ENCODE data around the gene SOD1.

Gene SOD1

GRCh38 chr21:31659536-31660258 lies at the start of gene SOD1:
SOD1 (plus strand) TSS chr21:31659693; CDS start chr21:31659770, 77 bp downstream.
- TF ChIP-seq, protein P1, sequence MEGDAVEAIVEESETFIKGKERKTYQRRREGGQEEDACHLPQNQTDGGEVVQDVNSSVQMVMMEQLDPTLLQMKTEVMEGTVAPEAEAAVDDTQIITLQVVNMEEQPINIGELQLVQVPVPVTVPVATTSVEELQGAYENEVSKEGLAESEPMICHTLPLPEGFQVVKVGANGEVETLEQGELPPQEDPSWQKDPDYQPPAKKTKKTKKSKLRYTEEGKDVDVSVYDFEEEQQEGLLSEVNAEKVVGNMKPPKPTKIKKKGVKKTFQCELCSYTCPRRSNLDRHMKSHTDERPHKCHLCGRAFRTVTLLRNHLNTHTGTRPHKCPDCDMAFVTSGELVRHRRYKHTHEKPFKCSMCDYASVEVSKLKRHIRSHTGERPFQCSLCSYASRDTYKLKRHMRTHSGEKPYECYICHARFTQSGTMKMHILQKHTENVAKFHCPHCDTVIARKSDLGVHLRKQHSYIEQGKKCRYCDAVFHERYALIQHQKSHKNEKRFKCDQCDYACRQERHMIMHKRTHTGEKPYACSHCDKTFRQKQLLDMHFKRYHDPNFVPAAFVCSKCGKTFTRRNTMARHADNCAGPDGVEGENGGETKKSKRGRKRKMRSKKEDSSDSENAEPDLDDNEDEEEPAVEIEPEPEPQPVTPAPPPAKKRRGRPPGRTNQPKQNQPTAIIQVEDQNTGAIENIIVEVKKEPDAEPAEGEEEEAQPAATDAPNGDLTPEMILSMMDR (conservative IDR thresholded peaks at IDR 0.05; ENCODE audit: low read depth, low read length), result no peak
- peak; percentile 62 for DNase-seq (ENCODE audit: low read depth)

DNA sequence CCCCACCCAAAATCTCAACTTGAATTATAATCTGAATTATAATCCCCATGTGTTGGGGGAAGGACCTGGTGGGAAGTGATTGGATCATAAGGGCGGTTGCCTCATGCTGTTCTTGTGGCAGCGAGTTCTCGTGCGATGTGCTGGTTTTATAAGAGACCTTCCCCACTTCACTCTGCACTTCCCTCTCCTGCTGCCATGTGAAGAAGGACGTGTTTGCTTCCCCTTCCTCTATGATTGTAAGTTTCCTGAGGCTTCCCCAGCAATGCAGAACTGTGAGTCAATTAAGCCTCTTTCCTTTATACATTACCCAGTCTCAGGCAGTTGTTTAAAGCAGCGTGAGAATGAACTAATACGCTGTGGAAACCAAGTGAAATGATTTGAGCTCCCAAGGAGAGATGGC lies 48.0 kb upstream of the SOD1 start:
- H3K4me3 ChIP-seq (ENCODE audit: low read length), result no peak overlapping the region
- TF ChIP-seq, protein P1 (conservative IDR thresholded peaks at IDR 0.05; ENCODE audit: low read depth, low read length), result no peak
- DNase-seq (ENCODE audit: low read depth), result no peak

More at GRCh38 chr21:31659536-31660258, at the start of gene SOD1:
- peak within 1 kb of the TSS; percentile 75 for H3K4me3 ChIP-seq (ENCODE audit: low read length)

GRCh38 chr21:31612894-31613785 lies 46.4 kb upstream of the SOD1 start:
- TF ChIP-seq, protein P1 (conservative IDR thresholded peaks at IDR 0.05; ENCODE audit: low read depth, low read length), result no peak
- no peak for DNase-seq (ENCODE audit: low read depth)
- no peak overlapping the region for H3K4me3 ChIP-seq (ENCODE audit: low read length)

DNA sequence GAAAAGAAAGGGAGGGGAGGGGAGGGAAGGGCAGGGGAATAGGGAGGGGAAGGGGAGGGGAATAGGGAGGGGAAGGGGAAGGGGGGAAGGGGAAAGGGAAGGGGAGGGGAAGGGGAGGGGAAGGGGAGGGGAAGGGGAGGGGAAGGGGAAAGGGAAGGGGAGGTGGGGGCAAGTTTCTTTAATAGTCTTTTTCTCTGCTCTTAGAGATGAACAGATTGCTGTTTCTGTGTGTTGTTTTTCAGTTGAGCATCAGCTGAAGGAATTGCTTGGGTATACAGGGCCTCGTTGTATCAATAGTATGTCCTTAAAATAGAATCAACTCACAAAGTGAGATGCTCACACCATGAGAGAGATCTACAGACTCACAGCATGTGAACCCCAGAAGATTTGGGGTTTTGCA lies 44.8 kb upstream of the SOD1 start:
- TF ChIP-seq, protein P1 (conservative IDR thresholded peaks at IDR 0.05; ENCODE audit: low read depth, low read length), result no peak
- DNase-seq (ENCODE audit: low read depth), result no peak
- no peak overlapping the region for H3K4me3 ChIP-seq (ENCODE audit: low read length)

GRCh38 chr21:31616216-31616615 lies 43.3 kb upstream of the SOD1 start:
- no peak overlapping the region for H3K4me3 ChIP-seq (ENCODE audit: low read length)
- TF ChIP-seq, protein P1 (conservative IDR thresholded peaks at IDR 0.05; ENCODE audit: low read depth, low read length), result no peak
- no peak for DNase-seq (ENCODE audit: low read depth)

GRCh38 chr21:31618696-31619430 lies 40.6 kb upstream of the SOD1 start:
- TF ChIP-seq, protein P1 (conservative IDR thresholded peaks at IDR 0.05; ENCODE audit: low read depth, low read length), result no peak
- DNase-seq (ENCODE audit: low read depth), result no peak

More at GRCh38 chr21:31618696-31619430, 40.6 kb upstream of the SOD1 start:
- H3K4me3 ChIP-seq (ENCODE audit: low read length), result no peak overlapping the region
